AG04449 (cell line): ENCODE data around the gene MEX3A.

Source experiments
- CTCF ChIA-PET: fragments of 350-600 bp; formaldehyde crosslinking; extraction: SDS; loops from one replicate; lab custom pipeline; 2021; ENCODE audit warnings: antibody characterized with exemption; lab: Yijun Ruan, JAX
- POLR2A ChIA-PET: fragments of 400-600, 350-600 bp; formaldehyde crosslinking; extraction: SDS; loops from one replicate; lab custom pipeline; 2020; ENCODE audit warnings: antibody characterized with exemption, inconsistent platforms; lab: Yijun Ruan, JAX
- DNase-seq: peaks from one replicate; pipeline ENCODE4 v3.0.0-alpha.2; 2010; ENCODE audit warnings: low read depth, low spot score
- H3K4me3 ChIP-seq: 2 replicates; pipeline ENCODE4 v1.5.1; 2011; ENCODE audit warnings: low read depth, mild to moderate bottlenecking, control low read depth, low read length
- TF ChIP-seq, protein P1 (sequence below): IDR thresholded peaks from one replicate; pipeline ENCODE4 v1.5.1; 2011; ENCODE audit warnings: mild to moderate bottlenecking, moderate library complexity, low read length, control low read depth, inconsistent platforms; ENCODE audit not compliant: insufficient read depth; ENCODE audit errors: missing control alignments

Gene MEX3A

DNA sequence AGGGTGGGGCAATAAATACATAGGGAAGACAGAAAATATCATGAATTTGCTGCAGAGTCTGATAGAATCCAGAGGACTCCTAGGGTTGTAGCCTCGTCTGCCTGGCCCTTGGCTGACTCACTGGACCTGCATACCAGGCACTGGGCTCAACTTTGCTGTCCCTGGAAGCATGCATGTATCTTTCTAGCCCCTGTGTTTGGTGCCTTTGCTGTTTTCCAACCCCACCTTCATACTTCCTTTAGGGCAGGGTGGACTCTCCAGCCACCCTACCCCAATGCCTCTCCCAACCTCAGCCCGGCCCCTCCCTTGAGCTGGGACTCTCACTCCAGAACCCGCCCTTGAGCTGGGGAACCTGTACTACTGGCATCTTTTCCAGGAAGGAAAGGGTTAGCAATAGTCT, 20.1 kb downstream of the MEX3A start:
- no peak overlapping the region for H3K4me3 ChIP-seq
- POLR2A ChIA-PET, result no interaction called here
- CTCF ChIA-PET, result interaction anchor here (1.0 to 2.4 kb wide), 3 partner anchors 11 to 28 kb away, joined by 3 to 11 read pairs (median 8); no protein-coding TSS in a partner anchor
- TF ChIP-seq, protein P1, sequence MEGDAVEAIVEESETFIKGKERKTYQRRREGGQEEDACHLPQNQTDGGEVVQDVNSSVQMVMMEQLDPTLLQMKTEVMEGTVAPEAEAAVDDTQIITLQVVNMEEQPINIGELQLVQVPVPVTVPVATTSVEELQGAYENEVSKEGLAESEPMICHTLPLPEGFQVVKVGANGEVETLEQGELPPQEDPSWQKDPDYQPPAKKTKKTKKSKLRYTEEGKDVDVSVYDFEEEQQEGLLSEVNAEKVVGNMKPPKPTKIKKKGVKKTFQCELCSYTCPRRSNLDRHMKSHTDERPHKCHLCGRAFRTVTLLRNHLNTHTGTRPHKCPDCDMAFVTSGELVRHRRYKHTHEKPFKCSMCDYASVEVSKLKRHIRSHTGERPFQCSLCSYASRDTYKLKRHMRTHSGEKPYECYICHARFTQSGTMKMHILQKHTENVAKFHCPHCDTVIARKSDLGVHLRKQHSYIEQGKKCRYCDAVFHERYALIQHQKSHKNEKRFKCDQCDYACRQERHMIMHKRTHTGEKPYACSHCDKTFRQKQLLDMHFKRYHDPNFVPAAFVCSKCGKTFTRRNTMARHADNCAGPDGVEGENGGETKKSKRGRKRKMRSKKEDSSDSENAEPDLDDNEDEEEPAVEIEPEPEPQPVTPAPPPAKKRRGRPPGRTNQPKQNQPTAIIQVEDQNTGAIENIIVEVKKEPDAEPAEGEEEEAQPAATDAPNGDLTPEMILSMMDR, result no peak
- no peak for DNase-seq

DNA sequence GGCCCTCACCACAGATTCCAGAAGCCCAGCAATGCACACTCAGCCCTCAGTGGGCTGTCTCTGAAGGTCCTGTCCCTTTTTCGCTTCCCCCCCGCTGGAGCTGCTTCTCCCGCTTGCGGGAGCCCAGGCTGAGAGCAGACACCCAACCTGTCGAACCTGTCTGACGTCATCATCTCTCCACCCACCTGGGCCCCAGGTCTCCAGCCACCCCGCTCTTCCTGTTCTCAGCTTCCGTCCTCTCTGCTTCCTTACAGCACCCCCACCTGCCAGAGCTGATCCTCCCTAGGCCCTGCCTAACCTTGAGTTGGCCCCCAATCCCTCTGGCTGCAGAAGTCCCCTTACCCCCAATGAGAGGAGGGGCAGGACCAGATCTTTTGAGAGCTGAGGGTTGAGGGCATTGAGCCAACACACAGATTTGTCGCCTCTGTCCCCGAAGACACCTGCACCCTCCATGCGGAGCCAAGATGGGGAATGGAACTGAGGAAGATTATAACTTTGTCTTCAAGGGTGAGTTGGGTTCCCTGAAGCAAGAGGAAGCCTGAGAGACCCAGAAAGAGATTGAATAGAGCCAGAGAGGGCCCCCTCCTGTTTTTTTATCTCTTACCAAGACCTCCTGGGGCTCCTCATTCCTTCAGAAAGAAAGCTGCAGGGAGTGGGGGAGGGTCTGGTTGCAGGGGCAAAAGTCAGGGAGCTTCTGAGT, 21.2 kb downstream of the MEX3A start, which contains the start of gene RAB25:
Gene RAB25, plus strand, starts transcription at position 224 of the 700 bp plus-strand sequence. Its CDS starts 241 bp downstream, at position 465.
- DNase-seq, result no peak
- ChIA-PET POLR2A (no interaction called here), CTCF (no interaction called here)
- H3K4me3 ChIP-seq, result no peak within 1 kb of the TSS
- TF ChIP-seq, protein P1, result no peak

DNA sequence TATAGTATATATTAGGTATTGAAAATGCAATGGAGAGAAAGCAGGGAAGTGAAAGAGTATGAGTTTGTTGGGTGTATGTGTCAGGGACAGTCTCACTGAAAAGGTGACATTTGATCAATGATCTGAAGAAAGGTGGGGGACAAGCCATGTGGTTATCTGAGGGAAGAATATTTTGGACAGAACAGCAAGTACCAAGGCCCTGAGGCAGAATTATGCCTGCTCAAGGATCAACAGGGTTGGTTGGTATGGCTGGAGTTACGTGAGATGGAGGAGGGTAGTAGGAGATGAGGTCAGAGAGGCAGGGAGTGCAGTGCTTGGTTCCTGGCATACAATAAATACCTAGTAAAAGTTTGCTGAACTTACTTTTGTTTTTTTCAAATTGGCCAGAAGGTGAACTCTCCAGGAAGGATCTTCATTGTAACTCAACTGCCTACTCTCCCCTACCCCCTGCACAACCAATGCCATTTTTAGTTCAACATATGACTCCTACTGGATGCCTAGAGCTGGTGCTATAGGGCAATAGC, 25.9 kb downstream of the MEX3A start:
- no peak for DNase-seq
- POLR2A ChIA-PET, result no interaction called here
- TF ChIP-seq, protein P1, result no peak
- no peak overlapping the region for H3K4me3 ChIP-seq
- CTCF ChIA-PET, result interaction anchor here (1.3 to 3.3 kb wide), 2 partner anchors 9 to 23 kb away, joined by 3 to 27 read pairs; no protein-coding TSS in a partner anchor

DNA sequence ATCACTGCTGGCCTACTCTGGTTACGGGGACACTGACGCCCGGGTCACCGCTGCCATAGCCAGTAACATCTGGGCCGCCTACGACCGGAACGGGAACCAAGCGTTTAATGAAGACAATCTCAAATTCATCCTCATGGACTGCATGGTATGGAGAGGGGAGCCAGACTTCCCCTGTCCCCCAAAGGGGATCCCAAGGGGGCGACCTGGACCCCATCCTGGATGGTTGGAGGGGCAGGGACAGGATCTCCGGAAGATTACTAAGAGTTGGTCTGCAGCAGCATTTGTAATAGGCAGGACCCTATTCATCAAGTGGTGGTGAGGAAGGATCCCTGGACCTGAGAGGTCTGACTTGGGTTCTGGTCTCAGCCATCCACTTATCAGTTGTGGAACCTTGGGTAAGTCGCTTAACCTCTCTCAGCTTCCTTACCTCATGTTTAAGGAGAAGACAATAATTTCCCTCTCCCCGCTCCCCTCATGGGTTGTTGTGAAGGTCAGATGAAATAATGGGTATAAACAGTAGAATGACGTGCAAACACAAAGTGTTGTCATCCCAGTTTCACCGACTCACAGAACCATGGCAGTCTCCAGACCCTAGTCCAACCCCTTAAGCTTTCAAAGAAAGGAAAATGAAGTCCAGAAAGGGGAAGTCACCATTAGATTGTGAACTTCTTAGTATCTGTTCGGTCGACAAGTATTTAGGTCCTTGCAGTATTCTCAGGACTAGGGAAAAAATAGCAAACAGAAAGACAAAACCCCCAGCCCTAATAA, 26.8 kb downstream of the MEX3A start:
- ChIA-PET POLR2A (no interaction called here), CTCF (interaction anchor here (1.3 to 3.3 kb wide), 2 partner anchors 10 to 23 kb away, joined by 3 to 27 read pairs; no protein-coding TSS in a partner anchor)

DNA sequence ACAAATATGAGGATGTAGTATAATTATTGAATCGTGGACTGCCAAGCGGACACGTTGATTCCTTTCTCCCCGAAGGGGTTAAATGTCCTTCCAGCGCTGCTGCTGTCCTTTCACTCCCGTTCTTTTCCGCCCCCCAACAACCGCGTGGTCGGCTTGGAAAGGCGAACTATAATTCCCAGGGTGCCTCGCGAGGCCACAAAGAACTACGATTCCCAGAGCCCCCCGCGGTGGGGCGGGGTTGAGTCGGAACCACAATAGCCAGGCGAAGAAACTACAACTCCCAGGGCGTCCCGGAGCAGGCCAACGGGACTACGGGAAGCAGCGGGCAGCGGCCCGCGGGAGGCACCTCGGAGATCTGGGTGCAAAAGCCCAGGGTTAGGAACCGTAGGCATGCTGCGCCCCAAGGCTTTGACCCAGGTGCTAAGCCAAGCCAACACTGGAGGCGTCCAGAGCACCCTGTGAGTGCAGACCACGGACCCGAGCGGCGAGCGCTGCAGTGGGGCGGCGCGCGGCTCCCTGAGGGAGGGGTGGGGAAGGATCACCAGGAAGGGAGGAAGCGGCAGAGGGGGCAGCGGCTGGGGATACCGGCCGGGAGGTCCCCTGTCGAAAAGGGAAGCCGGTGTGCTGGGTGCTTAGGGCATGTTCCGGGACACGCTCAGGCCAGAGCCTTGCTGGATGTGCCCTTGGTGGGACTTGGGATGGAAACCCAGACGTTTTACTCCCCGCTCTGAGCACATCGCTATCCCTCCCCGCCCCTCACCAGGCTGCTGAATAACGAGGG, 27.6 kb downstream of the MEX3A start, which contains the start of gene LAMTOR2:
Gene LAMTOR2, plus strand, starts transcription at position 283 of the 781 bp plus-strand sequence. Its CDS starts 108 bp downstream, at position 391.
- TF ChIP-seq, protein P1, result no peak
- DNase-seq, result peak; percentile 67
- CTCF ChIA-PET, result interaction anchor here (0.6 to 3.3 kb wide), 5 partner anchors 11 to 75 kb away, joined by 3 to 27 read pairs (median 4); no protein-coding TSS in a partner anchor
- peak within 1 kb of the TSS; percentile 99 for H3K4me3 ChIP-seq
- POLR2A ChIA-PET, result interaction anchor here (0.6 kb wide), 1 partner anchor 686 kb away, joined by 3 read pairs; the partner anchor contains the start of gene MRPL24

More for the DNA sequence above, 26.8 kb downstream of the MEX3A start:
- no peak for DNase-seq
- TF ChIP-seq, protein P1, result no peak
- H3K4me3 ChIP-seq, result peak overlapping the region; percentile 99
